ENCODE results near the gene MED13L.

Gene MED13L

GRCh38 chr12:116015525-116015924 is 262.0 kb downstream of the MED13L start:
- no peak overlapping the region for H3K4me3 ChIP-seq (ENCODE audit: low read depth, low read length)
- DNase-seq: no peak
- H3K36me3 ChIP-seq: peaks cover 36% of the 10 kb centered on the region
- H3K9me3 ChIP-seq (ENCODE audit: severe bottlenecking): no peaks in the 10 kb centered on the region
- 0 out of 2 replicates have a peak, but pooled peaks have one; percentile 26 for TF ChIP-seq CTCF (IDR thresholded peaks at IDR 0.05; ENCODE audit: low read depth, low read length)
- H3K27ac ChIP-seq: no peak overlapping the region
- H3K27me3 ChIP-seq (ENCODE audit: insufficient read depth, low read depth, severe bottlenecking): no peaks in the 10 kb centered on the region

GRCh38 chr12:116012757-116013156 is 264.7 kb downstream of the MED13L start:
- no peak for DNase-seq
- no peaks in the 10 kb centered on the region for H3K27me3 ChIP-seq (ENCODE audit: insufficient read depth, low read depth, severe bottlenecking)
- TF ChIP-seq CTCF (IDR thresholded peaks at IDR 0.05; ENCODE audit: low read depth, low read length): no peak
- no peak overlapping the region for H3K27ac ChIP-seq
- H3K36me3 ChIP-seq: peaks cover 41% of the 10 kb centered on the region
- no peak overlapping the region for H3K4me3 ChIP-seq (ENCODE audit: low read depth, low read length)
- no peaks in the 10 kb centered on the region for H3K9me3 ChIP-seq (ENCODE audit: severe bottlenecking)

GRCh38 chr12:116011217-116011616 is 266.3 kb downstream of the MED13L start:
- no peak overlapping the region for H3K4me3 ChIP-seq (ENCODE audit: low read depth, low read length)
- H3K27me3 ChIP-seq (ENCODE audit: insufficient read depth, low read depth, severe bottlenecking): no peaks in the 10 kb centered on the region
- no peak for DNase-seq
- H3K36me3 ChIP-seq: peaks cover 52% of the 10 kb centered on the region
- H3K9me3 ChIP-seq (ENCODE audit: severe bottlenecking): no peaks in the 10 kb centered on the region
- TF ChIP-seq CTCF (IDR thresholded peaks at IDR 0.05; ENCODE audit: low read depth, low read length): no peak
- H3K27ac ChIP-seq: no peak overlapping the region

- Histone ChIP-seq H3K9me3 (ENCODE audit: severe bottlenecking) (no peaks in the 10 kb centered on the region), H3K36me3 (peaks cover 60% of the 10 kb centered on the region), H3K27me3 (ENCODE audit: insufficient read depth, low read depth, severe bottlenecking) (no peaks in the 10 kb centered on the region), H3K4me3 (ENCODE audit: low read depth, low read length) (no peak overlapping the region), H3K27ac (no peak overlapping the region)
- no peak for DNase-seq
- no peak for TF ChIP-seq CTCF (IDR thresholded peaks at IDR 0.05; ENCODE audit: low read depth, low read length)
Measured at GRCh38 chr12:116010467-116010866, 267.0 kb downstream of the MED13L start.

GRCh38 chr12:116009805-116010204 is 267.7 kb downstream of the MED13L start:
- peaks cover 59% of the 10 kb centered on the region for H3K36me3 ChIP-seq
- no peaks in the 10 kb centered on the region for H3K27me3 ChIP-seq (ENCODE audit: insufficient read depth, low read depth, severe bottlenecking)
- H3K27ac ChIP-seq: no peak overlapping the region
- H3K9me3 ChIP-seq (ENCODE audit: severe bottlenecking): no peaks in the 10 kb centered on the region
- no peak for DNase-seq
- no peak overlapping the region for H3K4me3 ChIP-seq (ENCODE audit: low read depth, low read length)
- 0 out of 2 replicates have a peak, but pooled peaks have one; percentile 13 for TF ChIP-seq CTCF (IDR thresholded peaks at IDR 0.05; ENCODE audit: low read depth, low read length)

GRCh38 chr12:116006141-116006540 is 271.4 kb downstream of the MED13L start:
- no peak for DNase-seq
- Histone ChIP-seq H3K27ac (no peak overlapping the region), H3K27me3 (ENCODE audit: insufficient read depth, low read depth, severe bottlenecking) (no peaks in the 10 kb centered on the region), H3K4me3 (ENCODE audit: low read depth, low read length) (no peak overlapping the region), H3K36me3 (peaks cover 40% of the 10 kb centered on the region), H3K9me3 (ENCODE audit: severe bottlenecking) (no peaks in the 10 kb centered on the region)
- TF ChIP-seq CTCF (IDR thresholded peaks at IDR 0.05; ENCODE audit: low read depth, low read length): no peak
